NCI-H2227 treated with DMSO at 0.1 percent for 48 hours (cell line): ENCODE data around the gene HES4.

Experiments used
- DNase-seq: peaks from one replicate; lab custom pipeline; 2025; lab: John Stamatoyannopoulos, UW

HES4 gene

DNA sequence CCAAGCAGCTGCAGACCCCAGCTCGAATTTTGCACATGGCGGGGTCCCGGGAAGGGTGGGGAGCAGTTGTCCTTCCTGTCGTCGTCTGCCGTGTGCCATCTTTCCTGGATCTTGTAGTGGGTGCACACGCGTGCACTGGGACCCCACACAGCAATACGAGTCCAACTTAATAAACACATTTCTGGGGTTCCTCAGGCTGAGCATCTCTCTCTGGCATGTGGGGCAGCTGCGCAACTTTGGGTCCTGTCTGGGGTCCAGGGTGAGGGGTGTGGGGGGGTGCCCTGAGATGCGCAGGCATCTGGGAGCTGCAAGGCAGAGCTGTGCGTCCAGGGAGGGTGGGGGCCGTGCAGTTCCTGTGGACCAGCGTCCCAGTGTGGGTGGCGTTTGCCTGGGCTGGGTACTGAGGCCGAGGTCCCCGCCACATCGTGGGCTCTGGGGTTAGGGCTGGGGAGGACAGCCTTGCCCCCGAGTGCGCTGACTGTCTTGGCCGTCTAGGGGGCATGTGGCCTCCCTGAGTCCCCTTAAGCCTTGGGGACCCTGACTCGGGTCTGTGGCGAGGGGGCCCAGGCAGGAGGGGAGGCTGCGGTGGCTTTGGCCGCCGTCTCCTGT, 34.3 kb downstream of the HES4 start:
- DNase-seq: no peak

- no peak for DNase-seq
Measured at GRCh38 chr1:964691-965525, 35.0 kb downstream of the HES4 start.

DNA sequence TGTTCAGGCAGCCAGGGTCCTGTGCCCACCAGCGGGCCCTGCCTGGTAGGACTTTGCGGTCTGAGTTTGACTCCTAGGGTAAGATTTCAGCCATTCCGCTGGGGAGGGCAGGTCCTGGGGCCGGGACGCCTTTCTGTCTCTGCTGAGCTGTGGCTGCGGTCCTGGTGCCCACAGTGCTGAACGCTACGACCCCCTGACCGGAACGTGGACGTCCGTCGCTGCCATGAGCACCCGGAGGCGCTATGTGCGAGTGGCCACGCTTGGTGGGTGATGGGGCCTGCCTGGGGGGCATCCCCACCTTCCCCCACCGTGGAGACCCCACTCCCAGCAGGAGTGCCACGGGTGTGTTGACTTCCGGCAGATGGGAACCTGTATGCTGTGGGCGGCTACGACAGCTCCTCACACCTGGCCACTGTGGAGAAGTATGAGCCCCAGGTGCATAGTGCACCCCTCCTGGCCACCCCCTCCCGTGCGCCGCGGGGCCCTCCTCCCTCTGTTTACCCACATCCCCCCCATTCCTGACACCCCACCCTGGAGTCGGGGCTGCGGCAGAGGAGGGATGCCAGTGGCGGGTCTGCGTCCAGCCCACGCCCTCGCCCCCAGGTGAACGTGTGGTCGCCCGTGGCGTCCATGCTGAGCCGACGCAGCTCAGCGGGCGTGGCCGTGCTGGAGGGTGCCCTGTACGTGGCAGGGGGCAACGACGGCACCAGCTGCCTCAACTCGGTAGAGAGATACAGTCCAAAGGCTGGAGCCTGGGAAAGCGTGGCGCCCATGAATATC, 36.0 kb downstream of the HES4 start:
- no peak for DNase-seq

DNA sequence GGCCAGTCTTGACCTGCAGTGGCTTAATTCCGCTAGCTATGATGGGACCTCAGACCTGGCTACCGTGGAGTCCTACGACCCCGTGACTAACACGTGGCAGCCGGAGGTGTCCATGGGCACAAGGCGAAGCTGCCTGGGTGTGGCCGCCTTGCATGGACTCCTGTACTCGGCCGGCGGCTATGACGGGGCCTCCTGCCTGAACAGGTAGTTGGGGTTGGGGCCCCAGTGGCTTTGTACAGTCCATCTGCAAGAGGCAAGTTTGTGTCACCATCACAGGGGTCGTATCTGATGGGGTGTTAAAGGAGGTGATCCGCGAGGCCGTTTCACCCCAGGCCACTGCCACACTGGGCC, 36.6 kb downstream of the HES4 start:
- no peak for DNase-seq

- no peak for DNase-seq
Measured at GRCh38 chr1:962381-963300, 37.3 kb downstream of the HES4 start.

DNA sequence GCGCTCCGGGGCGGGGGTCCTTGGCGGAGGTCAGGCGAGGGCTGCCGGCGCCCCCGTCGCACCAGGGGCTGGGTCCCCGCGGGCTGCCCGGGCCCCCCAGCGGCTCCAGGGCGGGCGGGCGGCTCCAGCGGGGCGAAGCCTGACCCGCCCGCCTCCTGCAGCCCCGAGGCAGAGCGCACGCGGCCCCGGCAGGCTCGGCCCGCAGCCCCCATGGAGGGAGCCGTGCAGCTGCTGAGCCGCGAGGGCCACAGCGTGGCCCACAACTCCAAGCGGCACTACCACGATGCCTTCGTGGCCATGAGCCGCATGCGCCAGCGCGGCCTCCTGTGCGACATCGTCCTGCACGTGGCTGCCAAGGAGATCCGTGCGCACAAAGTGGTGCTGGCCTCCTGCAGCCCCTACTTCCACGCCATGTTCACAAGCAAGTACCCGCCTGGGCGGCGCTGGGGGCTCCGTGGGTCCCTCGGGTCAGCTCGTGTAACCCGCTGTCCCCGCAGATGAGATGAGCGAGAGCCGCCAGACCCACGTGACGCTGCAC, 38.7 kb downstream of the HES4 start:
- no peak for DNase-seq

GRCh38 chr1:960363-961131, 39.4 kb downstream of the HES4 start, which contains the start of gene KLHL17:
TSS of gene KLHL17 (plus strand) at chr1:960584. CDS start at chr1:960694, 110 bp downstream.
- no peak for DNase-seq

GRCh38 chr1:959731-960362, 40.0 kb downstream of the HES4 start:
- DNase-seq: no peak

DNA sequence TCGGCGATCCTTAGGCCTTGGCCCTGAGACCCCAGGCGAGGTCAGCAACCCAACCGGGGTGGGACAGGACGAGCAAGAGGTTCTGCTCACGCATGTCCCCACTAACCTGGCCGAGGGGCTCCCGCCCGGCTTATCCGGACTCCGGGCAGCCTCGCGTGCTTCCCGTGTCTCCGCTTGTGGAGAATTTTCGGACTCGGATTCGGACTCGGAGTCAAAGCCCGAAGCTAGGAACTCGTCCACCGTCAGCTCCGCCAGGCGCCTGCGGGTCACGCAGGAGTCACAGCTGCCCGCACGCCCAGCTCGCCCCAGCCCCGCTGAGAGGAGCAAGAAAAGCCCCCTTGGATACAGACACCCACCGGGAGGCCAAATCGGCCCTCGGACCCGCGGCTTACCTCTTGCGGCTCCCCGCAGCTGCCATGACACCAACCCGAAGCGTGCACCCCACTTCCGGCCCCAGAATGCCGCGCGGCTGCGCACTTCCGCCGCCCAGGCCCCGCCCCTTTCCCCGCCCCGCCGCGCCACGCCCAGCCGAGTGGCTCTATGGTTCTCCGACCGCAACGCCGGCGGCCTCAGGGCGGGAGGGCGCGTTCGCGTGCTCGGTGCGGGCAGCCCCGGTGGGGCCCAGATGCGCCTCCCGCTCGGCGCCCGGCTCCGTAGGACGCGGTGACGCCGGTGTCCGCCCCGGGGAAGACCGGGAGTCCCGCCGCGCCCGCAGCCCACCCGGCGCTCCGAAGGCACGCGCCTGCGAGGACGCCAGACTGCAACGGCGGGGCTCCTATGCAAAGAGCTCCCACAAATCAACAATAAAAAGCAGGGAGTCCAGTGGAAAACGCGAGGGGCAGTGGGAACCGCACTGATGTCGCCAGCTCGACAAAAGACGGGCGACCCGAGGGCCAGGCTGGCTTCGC, 40.8 kb downstream of the HES4 start, which contains the start of gene NOC2L:
NOC2L (minus strand) TSS at position 434 of the 908 bp plus-strand sequence; CDS start at position 418, 16 bp downstream.
- peak; percentile 85 for DNase-seq

- DNase-seq: no peak
Measured at GRCh38 chr1:956636-957035, 43.3 kb downstream of the HES4 start.

GRCh38 chr1:955474-955873, 44.4 kb downstream of the HES4 start:
- no peak for DNase-seq

GRCh38 chr1:954927-955326, 45.0 kb downstream of the HES4 start:
- no peak for DNase-seq

DNA sequence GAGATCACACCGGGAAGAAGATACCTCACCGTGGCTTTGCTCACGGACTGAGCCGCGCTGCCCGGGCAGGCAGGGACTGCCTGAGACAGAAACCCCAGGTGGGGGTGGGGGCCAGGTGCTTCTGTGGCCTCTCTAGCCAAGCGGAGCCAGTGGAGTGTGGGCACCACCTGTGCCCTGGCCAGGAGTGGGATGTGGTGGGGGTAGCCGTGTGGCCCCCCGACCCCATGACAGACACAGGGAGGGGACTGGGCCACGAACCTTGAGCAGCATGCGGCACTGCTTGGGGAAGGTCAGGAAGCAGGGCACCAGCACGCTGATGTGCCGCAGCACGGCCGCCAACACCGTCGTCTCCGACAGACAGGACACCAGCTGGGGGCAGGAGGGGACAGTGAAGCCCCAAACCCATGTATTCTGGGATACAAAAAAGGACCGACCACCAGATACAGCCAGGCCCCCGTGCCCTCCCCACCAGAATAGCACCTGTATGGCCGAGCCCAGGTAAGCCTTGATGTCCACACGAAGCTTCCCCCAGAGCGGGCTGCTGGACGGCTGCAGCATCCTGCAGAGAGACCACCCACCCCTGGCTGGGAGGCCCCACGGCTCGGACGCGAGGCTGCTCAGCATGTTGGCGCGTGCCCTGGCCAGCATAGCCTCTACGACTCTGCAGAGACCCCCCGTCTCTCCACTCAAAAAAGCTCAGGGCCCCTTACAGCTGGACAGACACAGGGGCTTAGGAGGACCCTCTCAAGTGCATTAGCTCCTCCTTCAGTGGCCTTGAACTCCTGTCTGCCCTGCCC, 46.2 kb downstream of the HES4 start:
- DNase-seq: no peak

- DNase-seq: no peak
Measured at GRCh38 chr1:952603-953002, 47.3 kb downstream of the HES4 start.

DNA sequence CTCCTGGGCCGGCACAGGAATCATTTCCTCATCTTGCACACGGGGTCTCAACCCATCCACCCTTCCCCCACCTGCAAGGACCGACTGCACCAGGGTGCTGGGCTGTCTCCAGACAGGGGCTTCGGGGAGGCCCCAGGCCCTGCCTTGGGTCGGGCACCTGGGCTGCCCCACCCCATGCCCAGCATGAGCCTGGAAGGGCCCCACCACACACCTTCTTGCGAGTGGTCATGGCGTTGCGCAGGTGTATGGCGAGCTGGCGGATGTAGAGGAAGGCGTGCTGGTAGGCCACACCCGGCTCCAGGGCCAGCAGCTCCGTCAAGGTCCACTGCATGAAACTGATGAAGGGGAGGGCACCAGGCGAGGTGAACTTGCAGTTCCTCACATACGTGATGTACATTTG, 47.7 kb downstream of the HES4 start:
- no peak for DNase-seq

- no peak for DNase-seq
Measured at GRCh38 chr1:951364-951763, 48.5 kb downstream of the HES4 start.

DNA sequence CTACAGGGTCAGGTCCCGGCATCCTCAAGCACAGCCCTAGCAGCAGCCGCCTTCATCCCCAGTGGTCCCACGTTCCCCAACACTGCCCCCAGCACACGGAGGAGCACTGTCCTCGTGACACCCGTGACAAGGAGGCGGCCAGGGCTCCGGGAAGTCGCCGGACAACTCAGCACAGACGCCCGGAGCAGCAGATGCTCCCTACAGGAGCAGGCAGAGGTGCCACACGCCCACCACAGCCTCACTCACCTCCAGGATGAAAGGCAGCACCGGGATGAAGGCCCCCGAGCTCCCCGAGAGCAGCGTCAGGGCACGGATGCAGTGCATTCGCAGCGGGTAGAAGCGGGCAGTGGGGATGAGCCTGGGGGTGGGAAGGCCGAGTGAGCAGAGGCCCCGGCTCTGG, 49.0 kb downstream of the HES4 start:
- DNase-seq: no peak

- DNase-seq: no peak
Measured at GRCh38 chr1:950268-950667, 49.6 kb downstream of the HES4 start.
